Endodermal cell (in vitro differentiated cells): ENCODE measurements around the gene PSMB9. TPM values are rescaled to one million over a fixed set of nuclear protein-coding genes. Genes with fewer than 3 reads are reported as not detected.

ENCODE experiments used
- DNase-seq: peaks from one replicate; pipeline ENCODE4 v3.0.0-alpha.2; 2017
- H3K27ac ChIP-seq: 2 replicates; pipeline ENCODE4 v1.5.1; 2013; ENCODE audit warnings: mild to moderate bottlenecking, low read depth, low read length, moderate library complexity
- H3K27me3 ChIP-seq: 2 replicates; pipeline ENCODE4 v1.6.1; 2013; ENCODE audit warnings: mild to moderate bottlenecking, low read length, moderate library complexity; ENCODE audit not compliant: insufficient read depth, control insufficient read depth, poor library complexity, severe bottlenecking
- H3K36me3 ChIP-seq: 2 replicates; pipeline ENCODE4 v1.7.0; 2013; ENCODE audit warnings: mild to moderate bottlenecking, low read length, moderate library complexity; ENCODE audit not compliant: control insufficient read depth, insufficient read depth
- H3K4me1 ChIP-seq: one replicate; pipeline ENCODE4 v1.7.0; 2013; ENCODE audit warnings: low read length; ENCODE audit not compliant: control insufficient read depth, insufficient read depth
- H3K4me3 ChIP-seq: 2 replicates; pipeline ENCODE4 v1.5.1; 2013; ENCODE audit warnings: mild to moderate bottlenecking, low read length, moderate library complexity
- H3K9ac ChIP-seq: 2 replicates; pipeline ENCODE4 v1.6.1; 2013; ENCODE audit warnings: mild to moderate bottlenecking, low read length, moderate library complexity; ENCODE audit not compliant: poor library complexity, severe bottlenecking; ENCODE audit errors: extremely low read depth
- H3K9me3 ChIP-seq: 2 replicates; pipeline ENCODE4 v1.6.1; 2013; ENCODE audit warnings: mild to moderate bottlenecking, low read length, moderate library complexity; ENCODE audit not compliant: control insufficient read depth
- H3K27ac Mint-ChIP-seq: 2 replicates; pipeline ENCODE4 v1.8.0; 2020; ENCODE audit warnings: mixed read lengths
- H3K27me3 Mint-ChIP-seq: 2 replicates; pipeline ENCODE4 v1.8.0; 2021; ENCODE audit warnings: mild to moderate bottlenecking, mixed read lengths; ENCODE audit not compliant: insufficient read depth
- H3K36me3 Mint-ChIP-seq: 2 replicates; pipeline ENCODE4 v1.8.0; 2020; ENCODE audit warnings: low read depth, mixed read lengths
- H3K4me1 Mint-ChIP-seq: 2 replicates; pipeline ENCODE4 v1.8.0; 2020; ENCODE audit warnings: mixed read lengths
- H3K4me3 Mint-ChIP-seq: 2 replicates; pipeline ENCODE4 v1.8.0; 2020; ENCODE audit warnings: mild to moderate bottlenecking, moderate library complexity, mixed read lengths
- H3K9me3 Mint-ChIP-seq: 2 replicates; pipeline ENCODE4 v1.8.0; 2020; ENCODE audit warnings: mild to moderate bottlenecking, mixed read lengths
- CTCF ChIP-seq: fragments of 200-600 bp; sonication (generic); conservative IDR thresholded peaks from 2 replicates; pipeline ENCODE4 v1.5.0; 2021; ENCODE audit warnings: antibody characterized with exemption, mild to moderate bottlenecking
- WGBS, 2 experiments: methylation state at CpG; one replicate each; pipeline versions ENCODE4 v1.1.5 to v1.1.7; 2013; ENCODE audit warnings: missing lambda C conversion rate in 2 of 2, mixed read lengths in 1 of 2; ENCODE audit not compliant: insufficient coverage in 1 of 2, insufficient read length in 1 of 2; 5-methylcytosine and 5-hydroxymethylcytosine counted together
- total RNA-seq, 2 donors: library from RNA; stranded (reverse); fragmentation: NEBNext Ultra II Directional in 1 of 2; extraction: Animal tissue kit (Norgen Biotek cat#: 25700) in 1 of 2; gene quantifications; 2 replicates in 1 of 2; 3 replicates in 1 of 2; pipeline ENCODE4 v1.2.1, GENCODE V29; 2021

PSMB9 gene
- total RNA-seq, 2 donors from 2014 or later = not detected

- H3K36me3 ChIP-seq = no peaks in the 10 kb centered on the region
- no peak overlapping the region for H3K4me3 ChIP-seq
- peaks cover 5% of the 10 kb centered on the region for H3K4me1 ChIP-seq
- Mint-ChIP-seq H3K4me3 (no peak overlapping the region), H3K27ac (no peak overlapping the region), H3K9me3 (no peaks in the 10 kb centered on the region), H3K4me1 (peaks cover 7% of the 10 kb centered on the region), H3K27me3 (peaks cover 10% of the 10 kb centered on the region), H3K36me3 (no peaks in the 10 kb centered on the region)
- H3K9ac ChIP-seq = no peak overlapping the region
- no peaks in the 10 kb centered on the region for H3K27me3 ChIP-seq
- no peaks in the 10 kb centered on the region for H3K9me3 ChIP-seq
- WGBS, 2 experiments = 100% methylated on average over 1 of the region's 1 CpG; no CpG with 5 or more reads in 1 of the 2 experiments
- no peak for DNase-seq
- no peak for TF ChIP-seq CTCF
- H3K27ac ChIP-seq = no peak overlapping the region
Observed at GRCh38 chr6:32890831-32891230, 36.8 kb downstream of the PSMB9 start.

- Histone ChIP-seq H3K9me3 (no peaks in the 10 kb centered on the region), H3K4me1 (peaks cover 5% of the 10 kb centered on the region), H3K4me3 (peak overlapping the region; percentile 94), H3K27ac (peak overlapping the region; percentile 72), H3K27me3 (no peaks in the 10 kb centered on the region), H3K36me3 (no peaks in the 10 kb centered on the region), H3K9ac (peak overlapping the region; percentile 44)
- DNase-seq = peak; percentile 99
- peak overlapping the region; percentile 95 for H3K4me3 Mint-ChIP-seq
- H3K27me3 Mint-ChIP-seq = peaks cover 7% of the 10 kb centered on the region
- peak; percentile 30 for TF ChIP-seq CTCF
- peaks cover 7% of the 10 kb centered on the region for H3K4me1 Mint-ChIP-seq
- 0% methylated on average over 18 to 61 of the region's 61 CpGs for WGBS, 2 experiments
- H3K27ac Mint-ChIP-seq = peak overlapping the region; percentile 98
- no peaks in the 10 kb centered on the region for H3K36me3 Mint-ChIP-seq
- no peaks in the 10 kb centered on the region for H3K9me3 Mint-ChIP-seq
Observed at GRCh38 chr6:32894085-32895005, 40.4 kb downstream of the PSMB9 start.

GRCh38 chr6:32895006-32895345, 41.0 kb downstream of the PSMB9 start:
- WGBS, 2 experiments = 2 to 4% methylated on average over 8 of the region's 8 CpGs
- TF ChIP-seq CTCF = no peak
- H3K9me3 Mint-ChIP-seq = no peaks in the 10 kb centered on the region
- no peaks in the 10 kb centered on the region for H3K9me3 ChIP-seq
- peak overlapping the region; percentile 95 for H3K4me3 Mint-ChIP-seq
- DNase-seq = no peak
- H3K4me1 ChIP-seq = peaks cover 5% of the 10 kb centered on the region
- no peaks in the 10 kb centered on the region for H3K27me3 ChIP-seq
- H3K36me3 ChIP-seq = no peaks in the 10 kb centered on the region
- peaks cover 7% of the 10 kb centered on the region for H3K4me1 Mint-ChIP-seq
- peak overlapping the region; percentile 44 for H3K9ac ChIP-seq
- H3K36me3 Mint-ChIP-seq = no peaks in the 10 kb centered on the region
- H3K27me3 Mint-ChIP-seq = peaks cover 7% of the 10 kb centered on the region
- no peak overlapping the region for H3K27ac ChIP-seq
- H3K27ac Mint-ChIP-seq = peak overlapping the region; percentile 98
- peak overlapping the region; percentile 94 for H3K4me3 ChIP-seq
